Ascending aorta (tissue), 2 donors: Measurements from ENCODE around the gene VEGFC. TPM values are rescaled to one million over a fixed set of nuclear protein-coding genes. Genes with fewer than 3 reads are reported as not detected.
A peak's percentile ranks its signal among the peaks of the same experiment; 100 is the strongest.

Source experiments
- DNase-seq, 2 donors: peaks; one replicate each; pipeline ENCODE4 v3.0.0-alpha.2; 2019; ENCODE audit warnings: low spot score in 2 of 2
- H3K27ac ChIP-seq, 2 donors: fragments of 200-600 bp; sonication (generic); one replicate each; pipeline ENCODE4 v1.5.1; 2016 to 2017; ENCODE audit warnings: mild to moderate bottlenecking in 1 of 2
- H3K27me3 ChIP-seq: fragments of 200-600 bp; sonication (generic); one replicate; pipeline ENCODE4 v1.5.1; 2017
- H3K36me3 ChIP-seq, 2 donors: fragments of 200-600 bp; sonication (generic); one replicate each; pipeline ENCODE4 v1.5.1; 2016
- H3K4me1 ChIP-seq, 2 donors: fragments of 200-600 bp; sonication (generic); one replicate each; pipeline ENCODE4 v1.5.1; 2016 to 2017; ENCODE audit warnings: mild to moderate bottlenecking in 1 of 2
- H3K4me3 ChIP-seq, 2 donors: fragments of 200-600 bp; sonication (generic); one replicate each; pipeline ENCODE4 v1.5.1; 2016 to 2017; ENCODE audit warnings: mild to moderate bottlenecking in 1 of 2
- H3K9me3 ChIP-seq, 2 donors: fragments of 200-600 bp; sonication (generic); one replicate each; pipeline ENCODE4 v1.5.1; 2016
- intact Hi-C: fragments of 100-400 bp; cut with DNase I; formaldehyde crosslinking; loops from one replicate; pipeline ENCODE4 v1.15.1; 2023
- total RNA-seq: library from RNA; depleted of rRNA; stranded (reverse); fragments of >200 nt; gene quantifications from one replicate; pipeline ENCODE4 v1.1.0, GENCODE V29; 2016
- TF ChIP-seq, protein P1 (sequence below), 3 experiments: fragments of 200-600 bp in 2 of 3; fragments of 450-650 bp in 1 of 3; sonication (generic) in 2 of 3; IDR thresholded peaks; one replicate each; pipeline ENCODE4 v1.5.1; 2016 to 2019; ENCODE audit warnings: antibody characterized with exemption in 3 of 3, mild to moderate bottlenecking in 1 of 3, moderate library complexity in 1 of 3

The VEGFC gene, protein sequence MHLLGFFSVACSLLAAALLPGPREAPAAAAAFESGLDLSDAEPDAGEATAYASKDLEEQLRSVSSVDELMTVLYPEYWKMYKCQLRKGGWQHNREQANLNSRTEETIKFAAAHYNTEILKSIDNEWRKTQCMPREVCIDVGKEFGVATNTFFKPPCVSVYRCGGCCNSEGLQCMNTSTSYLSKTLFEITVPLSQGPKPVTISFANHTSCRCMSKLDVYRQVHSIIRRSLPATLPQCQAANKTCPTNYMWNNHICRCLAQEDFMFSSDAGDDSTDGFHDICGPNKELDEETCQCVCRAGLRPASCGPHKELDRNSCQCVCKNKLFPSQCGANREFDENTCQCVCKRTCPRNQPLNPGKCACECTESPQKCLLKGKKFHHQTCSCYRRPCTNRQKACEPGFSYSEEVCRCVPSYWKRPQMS
- total RNA-seq = 18.6 TPM

DNA sequence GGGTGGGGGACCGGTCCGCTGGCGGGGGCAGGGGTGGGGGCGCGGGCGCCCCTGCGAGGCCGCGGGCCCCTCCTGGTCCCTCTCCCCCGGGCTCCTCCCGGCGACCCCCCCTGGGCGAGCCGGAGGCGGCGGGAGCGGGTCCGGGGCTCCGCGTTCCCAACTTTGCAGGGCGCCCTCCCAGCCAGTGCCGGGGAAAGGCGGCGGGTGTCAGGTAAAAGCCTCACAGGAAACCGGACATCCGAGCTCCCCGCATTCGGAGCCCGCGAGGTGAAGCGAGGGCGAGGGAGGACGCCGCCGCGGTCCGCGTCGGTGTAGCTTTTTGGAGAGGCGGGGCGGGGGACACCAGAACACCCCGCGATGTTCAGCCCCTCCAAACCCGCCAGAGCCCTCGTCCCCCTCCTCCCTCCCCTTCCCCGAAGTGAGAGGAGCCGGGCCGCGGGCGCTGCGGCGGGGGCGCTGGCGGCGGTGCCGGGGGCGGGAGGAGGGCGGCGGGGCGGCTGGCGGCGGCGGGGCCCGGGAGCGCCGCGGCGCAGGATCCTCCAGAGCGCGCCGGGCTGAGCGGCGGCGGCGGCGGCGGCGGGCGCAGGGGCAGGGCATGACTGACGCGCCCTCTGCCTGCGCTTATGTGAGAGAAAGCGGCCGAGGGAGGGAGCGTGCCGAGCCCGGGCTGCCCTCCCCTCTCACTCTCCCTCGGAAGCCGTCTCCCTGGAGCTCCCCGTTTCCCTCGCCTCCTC is at the start of gene VEGFC:
Gene VEGFC (minus strand): TSS at position 597 of the 734 bp plus-strand sequence. CDS start 611 bp downstream, outside the sequence.
- H3K36me3 ChIP-seq = no peaks in the 10 kb centered on the region
- H3K27ac ChIP-seq = peak within 1 kb of the TSS; percentile 66 to 70
- H3K4me1 ChIP-seq = peaks cover 3% of the 10 kb centered on the region in 2 donors
- peak within 1 kb of the TSS; percentile 91 to 93 for H3K4me3 ChIP-seq
- no peaks in the 10 kb centered on the region for H3K27me3 ChIP-seq
- H3K9me3 ChIP-seq = no peaks in the 10 kb centered on the region
- DNase-seq = peak in 1 of 2 donors; percentile 71
- intact Hi-C loops = loop anchor here (5.0 to 10.0 kb wide), 3 partner anchors 115 to 652 kb away; partner anchors contain the start of gene AGA
- TF ChIP-seq, protein P1, sequence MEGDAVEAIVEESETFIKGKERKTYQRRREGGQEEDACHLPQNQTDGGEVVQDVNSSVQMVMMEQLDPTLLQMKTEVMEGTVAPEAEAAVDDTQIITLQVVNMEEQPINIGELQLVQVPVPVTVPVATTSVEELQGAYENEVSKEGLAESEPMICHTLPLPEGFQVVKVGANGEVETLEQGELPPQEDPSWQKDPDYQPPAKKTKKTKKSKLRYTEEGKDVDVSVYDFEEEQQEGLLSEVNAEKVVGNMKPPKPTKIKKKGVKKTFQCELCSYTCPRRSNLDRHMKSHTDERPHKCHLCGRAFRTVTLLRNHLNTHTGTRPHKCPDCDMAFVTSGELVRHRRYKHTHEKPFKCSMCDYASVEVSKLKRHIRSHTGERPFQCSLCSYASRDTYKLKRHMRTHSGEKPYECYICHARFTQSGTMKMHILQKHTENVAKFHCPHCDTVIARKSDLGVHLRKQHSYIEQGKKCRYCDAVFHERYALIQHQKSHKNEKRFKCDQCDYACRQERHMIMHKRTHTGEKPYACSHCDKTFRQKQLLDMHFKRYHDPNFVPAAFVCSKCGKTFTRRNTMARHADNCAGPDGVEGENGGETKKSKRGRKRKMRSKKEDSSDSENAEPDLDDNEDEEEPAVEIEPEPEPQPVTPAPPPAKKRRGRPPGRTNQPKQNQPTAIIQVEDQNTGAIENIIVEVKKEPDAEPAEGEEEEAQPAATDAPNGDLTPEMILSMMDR (IDR thresholded peaks at IDR 0.05) = peak in 1 of 3 experiments; percentile 31

DNA sequence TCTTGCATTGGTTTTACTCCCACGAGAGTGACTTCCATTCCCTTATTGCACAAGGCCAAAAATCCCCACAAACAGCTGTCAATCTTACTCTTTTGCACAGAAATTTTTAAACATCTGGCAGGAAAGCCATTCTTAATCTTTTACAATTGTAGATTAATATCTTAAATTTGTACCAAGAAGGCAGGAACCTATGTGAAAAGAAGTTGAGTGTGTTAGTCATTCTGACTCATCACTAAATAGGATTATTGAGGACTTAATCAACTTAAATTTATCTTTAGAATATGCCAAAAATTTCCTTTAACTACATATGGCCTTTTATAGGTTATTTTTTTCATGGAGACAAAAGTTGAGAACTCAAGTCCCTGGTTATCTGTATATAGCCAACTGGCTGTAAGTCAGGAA is 49.0 kb upstream of the VEGFC start:
- no peaks in the 10 kb centered on the region for H3K9me3 ChIP-seq
- H3K4me3 ChIP-seq = no peak overlapping the region
- H3K36me3 ChIP-seq = no peaks in the 10 kb centered on the region
- TF ChIP-seq, protein P1 (IDR thresholded peaks at IDR 0.05) = no peak
- no peak for DNase-seq
- no peaks in the 10 kb centered on the region for H3K4me1 ChIP-seq
- H3K27ac ChIP-seq = no peak overlapping the region
- intact Hi-C loops = no loop called here
- no peaks in the 10 kb centered on the region for H3K27me3 ChIP-seq

DNA sequence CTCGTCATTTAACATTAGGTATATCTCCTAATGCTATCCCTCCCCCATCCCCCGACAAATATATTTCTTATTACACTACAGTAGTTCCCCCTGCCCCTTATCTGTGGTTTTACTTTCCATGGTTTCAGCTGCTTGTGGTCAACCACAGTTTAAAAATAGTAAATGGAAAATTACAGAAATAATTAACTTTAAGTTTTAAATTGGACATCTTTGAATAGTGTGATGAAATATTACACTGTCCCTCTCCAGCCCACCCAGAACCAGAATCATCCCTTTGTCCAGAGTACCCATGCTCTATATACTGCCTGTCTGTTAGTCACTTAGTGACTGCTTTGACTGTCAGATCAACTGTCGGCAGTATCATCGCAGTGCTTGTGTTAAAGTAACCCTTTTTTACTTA is 47.4 kb upstream of the VEGFC start:
- H3K36me3 ChIP-seq = no peaks in the 10 kb centered on the region
- intact Hi-C loops = no loop called here

DNA sequence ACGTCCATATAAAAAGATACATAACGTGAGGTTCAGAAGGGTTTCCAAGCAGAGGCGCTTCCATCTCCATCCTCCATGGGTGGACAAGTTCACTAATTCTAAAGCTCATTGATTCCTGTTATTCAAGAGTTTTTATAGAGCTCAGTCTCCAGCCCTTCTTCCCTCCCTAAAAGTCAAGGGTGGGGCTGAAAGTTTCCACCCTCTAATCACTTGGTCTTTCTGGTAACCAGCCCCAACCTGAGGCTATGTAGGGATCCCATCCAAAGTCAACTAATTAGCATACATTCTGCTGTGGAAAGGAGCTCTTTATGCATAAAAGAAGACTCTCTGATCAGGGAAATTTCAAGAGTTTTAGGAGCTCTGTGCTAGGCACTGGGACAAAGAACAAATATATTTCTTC is 46.9 kb upstream of the VEGFC start:
- intact Hi-C loops = no loop called here
- H3K27ac ChIP-seq = no peak overlapping the region
- TF ChIP-seq, protein P1 (IDR thresholded peaks at IDR 0.05) = no peak
- DNase-seq = no peak
- no peak overlapping the region for H3K4me3 ChIP-seq
- H3K36me3 ChIP-seq = no peaks in the 10 kb centered on the region
- H3K9me3 ChIP-seq = no peaks in the 10 kb centered on the region
- no peaks in the 10 kb centered on the region for H3K27me3 ChIP-seq
- H3K4me1 ChIP-seq = no peaks in the 10 kb centered on the region

More for the DNA sequence above, 47.4 kb upstream of the VEGFC start:
- Histone ChIP-seq H3K4me1 (no peaks in the 10 kb centered on the region), H3K9me3 (no peaks in the 10 kb centered on the region), H3K27me3 (no peaks in the 10 kb centered on the region), H3K4me3 (no peak overlapping the region), H3K27ac (no peak overlapping the region)
- DNase-seq = no peak
- TF ChIP-seq, protein P1 (IDR thresholded peaks at IDR 0.05) = no peak

DNA sequence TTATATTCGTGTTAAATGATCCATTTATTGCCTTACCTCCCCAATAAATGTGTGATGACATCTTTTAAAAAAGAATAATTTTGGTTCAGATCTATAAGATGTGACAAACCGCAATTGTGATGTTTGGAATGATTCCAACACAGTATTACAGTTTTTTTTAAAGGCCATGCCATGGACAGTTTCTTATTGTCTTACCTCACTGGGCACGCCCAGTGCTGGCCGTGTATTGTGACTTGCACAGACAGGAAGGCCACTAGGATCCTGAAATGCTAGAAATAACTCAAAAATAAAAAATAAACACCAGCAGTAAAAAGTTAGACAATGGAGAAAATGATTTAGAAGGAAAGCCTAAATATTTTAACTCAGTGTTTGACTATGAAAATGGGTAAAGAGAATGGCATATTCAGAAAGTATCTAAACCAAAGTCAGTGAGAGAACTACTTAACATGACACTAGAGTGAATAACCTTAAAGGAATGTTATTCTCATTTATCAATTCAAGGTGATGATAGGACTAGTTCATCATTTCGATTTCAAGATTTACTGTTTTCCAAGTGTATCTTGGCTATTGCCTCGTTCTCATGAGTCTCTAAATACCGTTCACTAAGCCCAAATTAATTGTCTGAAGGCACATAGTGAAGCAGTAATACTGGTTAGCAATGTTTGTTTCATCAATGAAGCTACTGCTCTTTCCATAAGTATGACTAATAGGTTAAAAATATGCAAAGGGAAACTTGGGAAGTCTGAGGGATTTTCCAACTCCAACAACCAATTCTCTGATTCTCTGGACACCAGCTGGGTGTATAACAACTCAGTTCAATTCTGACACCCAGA is 46.1 kb upstream of the VEGFC start:
- no peaks in the 10 kb centered on the region for H3K36me3 ChIP-seq
- H3K4me1 ChIP-seq = no peaks in the 10 kb centered on the region
- no peak overlapping the region for H3K4me3 ChIP-seq
- H3K9me3 ChIP-seq = no peaks in the 10 kb centered on the region
- intact Hi-C loops = no loop called here
- H3K27ac ChIP-seq = no peak overlapping the region
- DNase-seq = no peak
- no peaks in the 10 kb centered on the region for H3K27me3 ChIP-seq
- TF ChIP-seq, protein P1 (IDR thresholded peaks at IDR 0.05) = no peak
